ENCODE data around the gene FBXO44. TPM values are rescaled to one million over a fixed set of nuclear protein-coding genes. Genes with fewer than 3 reads are reported as not detected.

The FBXO44 gene
- total RNA-seq, 2 donors from 2014 or later: 29.1 to 39.1 TPM

- peaks cover 28% of the 10 kb centered on the region for H3K36me3 ChIP-seq (ENCODE audit: control insufficient read depth, insufficient read depth, low read length)
Observed at GRCh38 chr1:11673089-11673769, 18.6 kb downstream of the FBXO44 start.

GRCh38 chr1:11674488-11674887, 19.8 kb downstream of the FBXO44 start:
- peaks cover 1% of the 10 kb centered on the region for H3K4me1 Mint-ChIP-seq
- no peak overlapping the region for H3K27ac Mint-ChIP-seq
- H3K9ac ChIP-seq (ENCODE audit: extremely low read depth, low read length, poor library complexity, severe bottlenecking): no peak overlapping the region
- no peak for DNase-seq
- TF ChIP-seq CTCF (conservative IDR thresholded peaks at IDR 0.05): no peak
- no peaks in the 10 kb centered on the region for H3K27me3 ChIP-seq (ENCODE audit: control insufficient read depth, insufficient read depth, low read length, poor library complexity, severe bottlenecking)
- H3K4me3 ChIP-seq (ENCODE audit: low read length): no peak overlapping the region
- no peaks in the 10 kb centered on the region for H3K4me1 ChIP-seq (ENCODE audit: control insufficient read depth, insufficient read depth, low read length)
- H3K27me3 Mint-ChIP-seq (ENCODE audit: insufficient read depth): no peaks in the 10 kb centered on the region
- no peaks in the 10 kb centered on the region for H3K9me3 ChIP-seq (ENCODE audit: control insufficient read depth, low read length)
- H3K27ac ChIP-seq (ENCODE audit: low read depth, low read length): no peak overlapping the region
- H3K4me3 Mint-ChIP-seq: no peak overlapping the region
- H3K36me3 Mint-ChIP-seq (ENCODE audit: low read depth): peaks cover 51% of the 10 kb centered on the region
- H3K9me3 Mint-ChIP-seq: no peaks in the 10 kb centered on the region
- peaks cover 28% of the 10 kb centered on the region for H3K36me3 ChIP-seq (ENCODE audit: control insufficient read depth, insufficient read depth, low read length)
- WGBS, 2 experiments (ENCODE audit: insufficient coverage in 1 of 2, insufficient read length in 1 of 2): 96 to 98% methylated on average over 11 to 14 of the region's 14 CpGs

More at GRCh38 chr1:11673089-11673769, 18.6 kb downstream of the FBXO44 start:
- DNase-seq: no peak
- H3K9me3 Mint-ChIP-seq: no peaks in the 10 kb centered on the region
- H3K27me3 ChIP-seq (ENCODE audit: control insufficient read depth, insufficient read depth, low read length, poor library complexity, severe bottlenecking): no peaks in the 10 kb centered on the region
- TF ChIP-seq CTCF (conservative IDR thresholded peaks at IDR 0.05): no peak
- H3K27ac ChIP-seq (ENCODE audit: low read depth, low read length): no peak overlapping the region
- 91 to 96% methylated on average over 4 to 14 of the region's 14 CpGs for WGBS, 2 experiments (ENCODE audit: insufficient coverage in 1 of 2, insufficient read length in 1 of 2)
- no peak overlapping the region for H3K9ac ChIP-seq (ENCODE audit: extremely low read depth, low read length, poor library complexity, severe bottlenecking)
- H3K4me3 ChIP-seq (ENCODE audit: low read length): no peak overlapping the region
- H3K4me1 ChIP-seq (ENCODE audit: control insufficient read depth, insufficient read depth, low read length): no peaks in the 10 kb centered on the region
- no peaks in the 10 kb centered on the region for H3K27me3 Mint-ChIP-seq (ENCODE audit: insufficient read depth)
- peaks cover 50% of the 10 kb centered on the region for H3K36me3 Mint-ChIP-seq (ENCODE audit: low read depth)
- no peaks in the 10 kb centered on the region for H3K9me3 ChIP-seq (ENCODE audit: control insufficient read depth, low read length)
- no peak overlapping the region for H3K4me3 Mint-ChIP-seq
- H3K4me1 Mint-ChIP-seq: no peaks in the 10 kb centered on the region
- no peak overlapping the region for H3K27ac Mint-ChIP-seq

- Mint-ChIP-seq H3K4me3 (no peak overlapping the region), H3K27ac (no peak overlapping the region), H3K9me3 (no peaks in the 10 kb centered on the region), H3K4me1 (peaks cover 1% of the 10 kb centered on the region), H3K36me3 (ENCODE audit: low read depth) (peaks cover 51% of the 10 kb centered on the region), H3K27me3 (ENCODE audit: insufficient read depth) (no peaks in the 10 kb centered on the region)
- Histone ChIP-seq H3K4me3 (ENCODE audit: low read length) (no peak overlapping the region), H3K9me3 (ENCODE audit: control insufficient read depth, low read length) (no peaks in the 10 kb centered on the region), H3K4me1 (ENCODE audit: control insufficient read depth, insufficient read depth, low read length) (no peaks in the 10 kb centered on the region), H3K9ac (ENCODE audit: extremely low read depth, low read length, poor library complexity, severe bottlenecking) (no peak overlapping the region), H3K27ac (ENCODE audit: low read depth, low read length) (no peak overlapping the region), H3K27me3 (ENCODE audit: control insufficient read depth, insufficient read depth, low read length, poor library complexity, severe bottlenecking) (no peaks in the 10 kb centered on the region), H3K36me3 (ENCODE audit: control insufficient read depth, insufficient read depth, low read length) (peaks cover 28% of the 10 kb centered on the region)
- TF ChIP-seq CTCF (conservative IDR thresholded peaks at IDR 0.05): no peak
- no peak for DNase-seq
- 93 to 100% methylated on average over 4 to 10 of the region's 10 CpGs for WGBS, 2 experiments (ENCODE audit: insufficient coverage in 1 of 2, insufficient read length in 1 of 2)
Observed at GRCh38 chr1:11675325-11675724, 20.6 kb downstream of the FBXO44 start.
